Measurements from ENCODE around the gene CCDC167.

- no peak for TF ChIP-seq SAP30 (IDR thresholded peaks at IDR 0.05; ENCODE audit: insufficient read depth, insufficient replicate concordance, low read length)
- no peak for TF ChIP-seq EP300 (IDR thresholded peaks at IDR 0.05; ENCODE audit: borderline replicate concordance in 1 of 2, low read depth in 2 of 2, low read length in 2 of 2)
Observed at GRCh38 chr6:37435373-37435772, 64.3 kb downstream of the CCDC167 start.
